ENCODE data around the gene CHKA. TPM values are rescaled to one million over a fixed set of nuclear protein-coding genes. Genes with fewer than 3 reads are reported as not detected.

Gene CHKA
- total and polyA plus RNA-seq, 4 donors = 8.2 to 19.9 (median 12.1) TPM

- H3K36me3 ChIP-seq (ENCODE audit: control insufficient read depth in 1 of 2, insufficient read depth in 2 of 2, low read length in 1 of 2) = peaks cover 5 to 8% of the 10 kb centered on the region in 2 donors
- no peak overlapping the region for H3K4me3 ChIP-seq (ENCODE audit: low read length in 2 of 2)
- H3K4me1 ChIP-seq (ENCODE audit: control insufficient read depth in 1 of 2, insufficient read depth in 2 of 2, low read length in 2 of 2) = no peaks in the 10 kb centered on the region
- no peak for DNase-seq
- no peak for ATAC-seq (ENCODE audit: low FRiP score)
- no peaks in the 10 kb centered on the region for H3K9me3 ChIP-seq (ENCODE audit: control insufficient read depth, low read length)
- H3K27ac ChIP-seq (ENCODE audit: low read depth in 1 of 2, low read length in 2 of 2) = no peak overlapping the region
- 84 to 86% methylated on average over 7 of the region's 7 CpGs for WGBS, 2 donors
- H3K27me3 ChIP-seq (ENCODE audit: control insufficient read depth in 1 of 2, insufficient read depth in 2 of 2, low read length in 1 of 2) = no peaks in the 10 kb centered on the region
- intact Hi-C loops (cut with DNase I) = no loop called here
Observed at GRCh38 chr11:68160100-68160695, 39.0 kb upstream of the CHKA start.

- Histone ChIP-seq H3K27me3 (ENCODE audit: control insufficient read depth in 1 of 2, insufficient read depth in 2 of 2, low read length in 1 of 2) (no peaks in the 10 kb centered on the region), H3K27ac (ENCODE audit: low read depth in 1 of 2, low read length in 2 of 2) (no peak overlapping the region), H3K4me1 (ENCODE audit: control insufficient read depth in 1 of 2, insufficient read depth in 2 of 2, low read length in 2 of 2) (no peaks in the 10 kb centered on the region), H3K4me3 (ENCODE audit: low read length in 2 of 2) (no peak overlapping the region), H3K9me3 (ENCODE audit: control insufficient read depth, low read length) (no peaks in the 10 kb centered on the region), H3K36me3 (ENCODE audit: control insufficient read depth in 1 of 2, insufficient read depth in 2 of 2, low read length in 1 of 2) (peaks cover 5 to 8% of the 10 kb centered on the region in 2 donors)
- DNase-seq (no peak), ATAC-seq (ENCODE audit: low FRiP score) (no peak)
- WGBS, 2 donors = 72 to 84% methylated on average over 6 of the region's 6 CpGs
- intact Hi-C loops (cut with DNase I) = no loop called here
Observed at GRCh38 chr11:68159665-68160064, 38.5 kb upstream of the CHKA start.

GRCh38 chr11:68159161-68159560, 38.0 kb upstream of the CHKA start:
- H3K9me3 ChIP-seq (ENCODE audit: control insufficient read depth, low read length) = no peaks in the 10 kb centered on the region
- H3K36me3 ChIP-seq (ENCODE audit: control insufficient read depth in 1 of 2, insufficient read depth in 2 of 2, low read length in 1 of 2) = peaks cover 3% of the 10 kb centered on the region in 2 donors
- H3K27me3 ChIP-seq (ENCODE audit: control insufficient read depth in 1 of 2, insufficient read depth in 2 of 2, low read length in 1 of 2) = no peaks in the 10 kb centered on the region
- intact Hi-C loops (cut with DNase I) = no loop called here
- DNase-seq (no peak), ATAC-seq (ENCODE audit: low FRiP score) (no peak)
- no peaks in the 10 kb centered on the region for H3K4me1 ChIP-seq (ENCODE audit: control insufficient read depth in 1 of 2, insufficient read depth in 2 of 2, low read length in 2 of 2)
- WGBS, 2 donors = 91 to 92% methylated on average over 9 of the region's 9 CpGs
- H3K27ac ChIP-seq (ENCODE audit: low read depth in 1 of 2, low read length in 2 of 2) = no peak overlapping the region
- no peak overlapping the region for H3K4me3 ChIP-seq (ENCODE audit: low read length in 2 of 2)

GRCh38 chr11:68158580-68158979, 37.4 kb upstream of the CHKA start:
- no peak overlapping the region for H3K4me3 ChIP-seq (ENCODE audit: low read length in 2 of 2)
- ATAC-seq (ENCODE audit: low FRiP score) (no peak), DNase-seq (no peak)
- intact Hi-C loops (cut with DNase I) = no loop called here
- H3K9me3 ChIP-seq (ENCODE audit: control insufficient read depth, low read length) = no peaks in the 10 kb centered on the region
- no peak overlapping the region for H3K27ac ChIP-seq (ENCODE audit: low read depth in 1 of 2, low read length in 2 of 2)
- 94 to 96% methylated on average over 14 of the region's 14 CpGs for WGBS, 2 donors
- H3K4me1 ChIP-seq (ENCODE audit: control insufficient read depth in 1 of 2, insufficient read depth in 2 of 2, low read length in 2 of 2) = no peaks in the 10 kb centered on the region
- peaks cover 3% of the 10 kb centered on the region in 2 donors for H3K36me3 ChIP-seq (ENCODE audit: control insufficient read depth in 1 of 2, insufficient read depth in 2 of 2, low read length in 1 of 2)
- H3K27me3 ChIP-seq (ENCODE audit: control insufficient read depth in 1 of 2, insufficient read depth in 2 of 2, low read length in 1 of 2) = no peaks in the 10 kb centered on the region

GRCh38 chr11:68153742-68154141, 32.6 kb upstream of the CHKA start:
- 79 to 82% methylated on average over 8 of the region's 8 CpGs for WGBS, 2 donors
- H3K9me3 ChIP-seq (ENCODE audit: control insufficient read depth, low read length) = no peaks in the 10 kb centered on the region
- intact Hi-C loops (cut with DNase I) = no loop called here
- H3K36me3 ChIP-seq (ENCODE audit: control insufficient read depth in 1 of 2, insufficient read depth in 2 of 2, low read length in 1 of 2) = peaks cover 3% of the 10 kb centered on the region in 2 donors
- H3K27ac ChIP-seq (ENCODE audit: low read depth in 1 of 2, low read length in 2 of 2) = no peak overlapping the region
- ATAC-seq (ENCODE audit: low FRiP score) = no peak
- no peaks in the 10 kb centered on the region for H3K4me1 ChIP-seq (ENCODE audit: control insufficient read depth in 1 of 2, insufficient read depth in 2 of 2, low read length in 2 of 2)
- no peaks in the 10 kb centered on the region for H3K27me3 ChIP-seq (ENCODE audit: control insufficient read depth in 1 of 2, insufficient read depth in 2 of 2, low read length in 1 of 2)
- H3K4me3 ChIP-seq (ENCODE audit: low read length in 2 of 2) = no peak overlapping the region
- DNase-seq = no peak

GRCh38 chr11:68150037-68150436, 28.8 kb upstream of the CHKA start:
- DNase-seq (no peak), ATAC-seq (ENCODE audit: low FRiP score) (no peak)
- H3K27ac ChIP-seq (ENCODE audit: low read depth in 1 of 2, low read length in 2 of 2) = no peak overlapping the region
- no peaks in the 10 kb centered on the region for H3K4me1 ChIP-seq (ENCODE audit: control insufficient read depth in 1 of 2, insufficient read depth in 2 of 2, low read length in 2 of 2)
- no peaks in the 10 kb centered on the region for H3K9me3 ChIP-seq (ENCODE audit: control insufficient read depth, low read length)
- 54 to 62% methylated on average over 7 of the region's 7 CpGs for WGBS, 2 donors
- no peaks in the 10 kb centered on the region for H3K36me3 ChIP-seq (ENCODE audit: control insufficient read depth in 1 of 2, insufficient read depth in 2 of 2, low read length in 1 of 2)
- intact Hi-C loops (cut with DNase I) = no loop called here
- H3K4me3 ChIP-seq (ENCODE audit: low read length in 2 of 2) = no peak overlapping the region
- no peaks in the 10 kb centered on the region for H3K27me3 ChIP-seq (ENCODE audit: control insufficient read depth in 1 of 2, insufficient read depth in 2 of 2, low read length in 1 of 2)

GRCh38 chr11:68149417-68149816, 28.2 kb upstream of the CHKA start:
- no peak for DNase-seq

GRCh38 chr11:68148879-68149278, 27.7 kb upstream of the CHKA start:
- WGBS, 2 donors = 93 to 94% methylated on average over 7 of the region's 7 CpGs
- DNase-seq = no peak
- Histone ChIP-seq H3K27me3 (ENCODE audit: control insufficient read depth in 1 of 2, insufficient read depth in 2 of 2, low read length in 1 of 2) (no peaks in the 10 kb centered on the region), H3K4me3 (ENCODE audit: low read length in 2 of 2) (no peak overlapping the region), H3K27ac (ENCODE audit: low read depth in 1 of 2, low read length in 2 of 2) (no peak overlapping the region), H3K36me3 (ENCODE audit: control insufficient read depth in 1 of 2, insufficient read depth in 2 of 2, low read length in 1 of 2) (no peaks in the 10 kb centered on the region), H3K9me3 (ENCODE audit: control insufficient read depth, low read length) (no peaks in the 10 kb centered on the region), H3K4me1 (ENCODE audit: control insufficient read depth in 1 of 2, insufficient read depth in 2 of 2, low read length in 2 of 2) (no peaks in the 10 kb centered on the region)
- no peak for ATAC-seq (ENCODE audit: low FRiP score)
- intact Hi-C loops (cut with DNase I) = no loop called here

More at GRCh38 chr11:68149417-68149816, 28.2 kb upstream of the CHKA start:
- 89 to 94% methylated on average over 6 of the region's 6 CpGs for WGBS, 2 donors
- no peak overlapping the region for H3K27ac ChIP-seq (ENCODE audit: low read depth in 1 of 2, low read length in 2 of 2)
- no peaks in the 10 kb centered on the region for H3K36me3 ChIP-seq (ENCODE audit: control insufficient read depth in 1 of 2, insufficient read depth in 2 of 2, low read length in 1 of 2)
- no peaks in the 10 kb centered on the region for H3K9me3 ChIP-seq (ENCODE audit: control insufficient read depth, low read length)
- intact Hi-C loops (cut with DNase I) = no loop called here
- H3K27me3 ChIP-seq (ENCODE audit: control insufficient read depth in 1 of 2, insufficient read depth in 2 of 2, low read length in 1 of 2) = no peaks in the 10 kb centered on the region
- ATAC-seq (ENCODE audit: low FRiP score) = no peak
- H3K4me3 ChIP-seq (ENCODE audit: low read length in 2 of 2) = no peak overlapping the region
- H3K4me1 ChIP-seq (ENCODE audit: control insufficient read depth in 1 of 2, insufficient read depth in 2 of 2, low read length in 2 of 2) = no peaks in the 10 kb centered on the region

GRCh38 chr11:68148071-68148805, 27.1 kb upstream of the CHKA start:
- no peaks in the 10 kb centered on the region for H3K9me3 ChIP-seq (ENCODE audit: control insufficient read depth, low read length)
- intact Hi-C loops (cut with DNase I) = no loop called here

More at GRCh38 chr11:68148071-68148805, 27.1 kb upstream of the CHKA start:
- H3K27ac ChIP-seq (ENCODE audit: low read depth in 1 of 2, low read length in 2 of 2) = no peak overlapping the region
- no peaks in the 10 kb centered on the region for H3K27me3 ChIP-seq (ENCODE audit: control insufficient read depth in 1 of 2, insufficient read depth in 2 of 2, low read length in 1 of 2)
- H3K4me3 ChIP-seq (ENCODE audit: low read length in 2 of 2) = no peak overlapping the region
- ATAC-seq (ENCODE audit: low FRiP score) (no peak), DNase-seq (no peak)
- H3K4me1 ChIP-seq (ENCODE audit: control insufficient read depth in 1 of 2, insufficient read depth in 2 of 2, low read length in 2 of 2) = no peaks in the 10 kb centered on the region
- no peaks in the 10 kb centered on the region for H3K36me3 ChIP-seq (ENCODE audit: control insufficient read depth in 1 of 2, insufficient read depth in 2 of 2, low read length in 1 of 2)
- WGBS, 2 donors = 80 to 86% methylated on average over 18 of the region's 18 CpGs

All from aorta (tissue), 5 donors.